K562 (cell line): ENCODE results near the gene PRKCB.

Experiments
- CTCF ChIP-seq, 3 experiments: IDR thresholded peaks in 2 of 3; conservative IDR thresholded peaks in 1 of 3; 2 replicates each; pipeline ENCODE4 v1.5.1; 2011 to 2012; ENCODE audit warnings: low read length in 3 of 3, mild to moderate bottlenecking in 3 of 3, control low read depth in 2 of 3, improper control_type of control experiment in 1 of 3, inconsistent platforms in 1 of 3, low read depth in 1 of 3, mixed read lengths in 1 of 3, moderate library complexity in 1 of 3; ENCODE audit not compliant: insufficient read depth in 2 of 3
- FOXJ2 ChIP-seq: fragments of 200-800 bp; sonication (Bioruptor generic); IDR thresholded peaks from 2 replicates; pipeline ENCODE4 v1.6.1; 2016; ENCODE audit warnings: missing genetic modification characterization, missing compliant biosample characterization
- ILK ChIP-seq: fragments of 450-650 bp; IDR thresholded peaks from 2 replicates; pipeline ENCODE4 v1.6.1; 2016; ENCODE audit warnings: missing genetic modification characterization, low read depth, mild to moderate bottlenecking, missing compliant biosample characterization, moderate library complexity, borderline replicate concordance
- TF ChIP-seq, protein P1 (sequence below): fragments of 450-650 bp; IDR thresholded peaks from 2 replicates; pipeline ENCODE4 v1.6.1; 2017; ENCODE audit warnings: mild to moderate bottlenecking, moderate library complexity
- TF ChIP-seq, protein P2 (sequence below): fragments of 150-350 bp; conservative IDR thresholded peaks from 2 replicates; pipeline ENCODE4 v1.6.1; 2014; ENCODE audit warnings: low read length

DNA sequence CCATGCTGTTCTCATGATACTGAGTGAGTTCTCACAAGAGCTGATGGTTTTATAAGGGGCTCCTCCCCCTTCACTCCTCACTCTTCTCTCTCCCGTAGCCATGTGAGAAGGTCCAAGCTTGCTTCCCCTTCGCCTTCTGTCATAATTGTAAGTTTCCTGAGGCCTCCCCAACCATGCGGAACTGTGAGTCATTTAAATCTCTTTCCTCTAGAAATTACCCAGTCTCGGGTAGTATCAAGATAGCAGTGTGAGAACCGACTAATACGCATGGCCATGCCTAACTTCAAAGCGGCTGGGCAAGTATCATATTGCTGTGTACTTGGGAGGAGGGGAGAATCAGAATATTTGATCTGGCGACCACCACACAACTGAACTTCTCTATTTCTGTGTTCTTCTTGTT lies 88.3 kb downstream of the PRKCB start:
- TF ChIP-seq FOXJ2 (tag) = no peak
- TF ChIP-seq, protein P1, sequence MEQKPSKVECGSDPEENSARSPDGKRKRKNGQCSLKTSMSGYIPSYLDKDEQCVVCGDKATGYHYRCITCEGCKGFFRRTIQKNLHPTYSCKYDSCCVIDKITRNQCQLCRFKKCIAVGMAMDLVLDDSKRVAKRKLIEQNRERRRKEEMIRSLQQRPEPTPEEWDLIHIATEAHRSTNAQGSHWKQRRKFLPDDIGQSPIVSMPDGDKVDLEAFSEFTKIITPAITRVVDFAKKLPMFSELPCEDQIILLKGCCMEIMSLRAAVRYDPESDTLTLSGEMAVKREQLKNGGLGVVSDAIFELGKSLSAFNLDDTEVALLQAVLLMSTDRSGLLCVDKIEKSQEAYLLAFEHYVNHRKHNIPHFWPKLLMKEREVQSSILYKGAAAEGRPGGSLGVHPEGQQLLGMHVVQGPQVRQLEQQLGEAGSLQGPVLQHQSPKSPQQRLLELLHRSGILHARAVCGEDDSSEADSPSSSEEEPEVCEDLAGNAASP = no peak
- TF ChIP-seq CTCF (IDR thresholded peaks at IDR 0.05 in 2 of 3, conservative IDR thresholded peaks at IDR 0.05 in 1 of 3; ENCODE audit: insufficient read depth in 2 of 3, low read depth in 1 of 3, low read length in 3 of 3) = no peak
- TF ChIP-seq, protein P2, sequence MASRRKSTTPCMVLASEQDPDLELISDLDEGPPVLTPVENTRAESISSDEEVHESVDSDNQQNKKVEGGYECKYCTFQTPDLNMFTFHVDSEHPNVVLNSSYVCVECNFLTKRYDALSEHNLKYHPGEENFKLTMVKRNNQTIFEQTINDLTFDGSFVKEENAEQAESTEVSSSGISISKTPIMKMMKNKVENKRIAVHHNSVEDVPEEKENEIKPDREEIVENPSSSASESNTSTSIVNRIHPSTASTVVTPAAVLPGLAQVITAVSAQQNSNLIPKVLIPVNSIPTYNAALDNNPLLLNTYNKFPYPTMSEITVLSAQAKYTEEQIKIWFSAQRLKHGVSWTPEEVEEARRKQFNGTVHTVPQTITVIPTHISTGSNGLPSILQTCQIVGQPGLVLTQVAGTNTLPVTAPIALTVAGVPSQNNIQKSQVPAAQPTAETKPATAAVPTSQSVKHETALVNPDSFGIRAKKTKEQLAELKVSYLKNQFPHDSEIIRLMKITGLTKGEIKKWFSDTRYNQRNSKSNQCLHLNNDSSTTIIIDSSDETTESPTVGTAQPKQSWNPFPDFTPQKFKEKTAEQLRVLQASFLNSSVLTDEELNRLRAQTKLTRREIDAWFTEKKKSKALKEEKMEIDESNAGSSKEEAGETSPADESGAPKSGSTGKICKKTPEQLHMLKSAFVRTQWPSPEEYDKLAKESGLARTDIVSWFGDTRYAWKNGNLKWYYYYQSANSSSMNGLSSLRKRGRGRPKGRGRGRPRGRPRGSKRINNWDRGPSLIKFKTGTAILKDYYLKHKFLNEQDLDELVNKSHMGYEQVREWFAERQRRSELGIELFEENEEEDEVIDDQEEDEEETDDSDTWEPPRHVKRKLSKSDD = no peak
- no peak for TF ChIP-seq ILK
